KMS-11 (cell line): Measurements from ENCODE around the gene ZC3H8.

Experiments used
- H2AFZ ChIP-seq: fragments of 200-600 bp; sonication (generic); 2 replicates; pipeline ENCODE4 v1.6.1; 2016; ENCODE audit warnings: antibody characterized with exemption, mixed run types, low read depth
- H3K27ac ChIP-seq: fragments of 200-600 bp; sonication (generic); 2 replicates; pipeline ENCODE4 v1.6.1; 2016; ENCODE audit warnings: mild to moderate bottlenecking, mixed run types
- H3K27me3 ChIP-seq: fragments of 200-600 bp; sonication (generic); 2 replicates; pipeline ENCODE4 v1.6.1; 2017; ENCODE audit warnings: mild to moderate bottlenecking, low read depth, mixed run types, moderate library complexity; ENCODE audit not compliant: insufficient read depth
- H3K36me3 ChIP-seq: fragments of 200-600 bp; sonication (generic); 2 replicates; pipeline ENCODE4 v1.6.1; 2017; ENCODE audit warnings: mild to moderate bottlenecking, mixed run types; ENCODE audit not compliant: insufficient read depth
- H3K4me1 ChIP-seq: fragments of 200-600 bp; sonication (generic); 2 replicates; pipeline ENCODE4 v1.6.1; 2016; ENCODE audit warnings: mild to moderate bottlenecking, low read depth, mixed run types; ENCODE audit not compliant: poor library complexity, severe bottlenecking
- H3K4me2 ChIP-seq: fragments of 200-600 bp; sonication (generic); 2 replicates; pipeline ENCODE4 v1.7.0; 2016; ENCODE audit warnings: mild to moderate bottlenecking, mixed run types
- H3K4me3 ChIP-seq: fragments of 200-600 bp; sonication (generic); IDR thresholded peaks from 2 replicates; pipeline ENCODE4 v1.6.1; 2017; ENCODE audit warnings: low read depth, low read length, mixed read lengths; ENCODE audit not compliant: insufficient read depth
- H3K79me2 ChIP-seq: fragments of 200-600 bp; sonication (generic); 2 replicates; pipeline ENCODE4 v1.6.1; 2016; ENCODE audit warnings: low read depth, mixed run types; ENCODE audit not compliant: insufficient read depth
- H3K9ac ChIP-seq: fragments of 200-600 bp; sonication (generic); 2 replicates; pipeline ENCODE4 v1.6.1; 2016; ENCODE audit warnings: mild to moderate bottlenecking, mixed run types
- H4K20me1 ChIP-seq: fragments of 200-600 bp; sonication (generic); 2 replicates; pipeline ENCODE4 v1.6.1; 2016; ENCODE audit warnings: mild to moderate bottlenecking, mixed run types; ENCODE audit not compliant: insufficient read depth
- TF ChIP-seq, protein P1 (sequence below): fragments of 200-600 bp; sonication (generic); conservative IDR thresholded peaks from 2 replicates; pipeline ENCODE4 v1.6.1; 2017; ENCODE audit warnings: low read depth, mild to moderate bottlenecking, antibody characterized with exemption, low read length, moderate library complexity, mixed read lengths

The ZC3H8 gene

DNA sequence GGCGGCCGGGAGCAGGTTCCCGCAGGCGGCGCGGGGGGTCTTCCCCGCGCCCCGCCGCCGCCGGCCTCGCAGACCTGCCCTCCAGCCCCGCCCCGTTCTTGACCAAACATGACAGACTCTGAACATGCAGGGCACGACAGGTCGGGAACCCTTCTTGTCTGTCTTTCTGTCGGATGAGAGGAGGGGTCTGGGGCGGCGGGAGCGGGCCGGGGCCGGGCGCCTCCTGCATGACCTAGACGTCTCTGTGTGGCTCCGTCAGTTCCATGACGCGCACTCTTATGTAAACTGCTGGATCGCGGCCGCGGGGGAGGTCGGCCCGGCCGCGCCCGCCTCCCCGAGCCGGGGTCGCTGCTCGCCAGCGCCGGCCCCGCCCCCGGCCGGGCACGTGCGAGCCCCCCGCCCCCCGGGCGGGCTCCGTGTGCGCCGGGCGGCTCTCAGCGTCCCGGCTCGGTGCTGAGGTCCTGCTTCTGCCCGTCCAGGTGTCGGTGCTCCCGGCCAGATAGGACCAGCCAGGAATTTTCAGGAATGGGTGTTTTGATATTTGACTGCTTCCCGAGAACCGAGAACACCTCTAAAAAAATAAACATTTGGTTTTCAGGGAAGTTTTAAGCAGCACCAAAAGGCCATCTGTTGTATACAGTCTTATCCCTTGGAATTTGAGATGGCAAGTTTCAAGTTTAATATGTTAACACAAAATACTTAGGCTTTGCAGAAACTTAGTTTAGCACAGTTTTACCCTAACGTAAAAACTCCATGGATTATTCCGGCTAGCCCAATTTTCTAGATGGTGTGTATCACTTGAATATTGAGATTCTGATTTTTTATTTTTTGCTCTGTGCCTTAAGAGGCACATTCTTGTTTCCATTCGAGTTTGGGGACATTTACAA lies 21.3 kb upstream of the ZC3H8 start:
- H2AFZ ChIP-seq = peak overlapping the region; percentile 59; the same call in 1 of the 2 replicates
- H3K4me3 ChIP-seq = no peak overlapping the region
- no peaks in the 10 kb centered on the region for H3K27me3 ChIP-seq
- H3K4me1 ChIP-seq = peaks cover 7% of the 10 kb centered on the region
- H3K4me2 ChIP-seq = peak overlapping the region; percentile 76
- no peaks in the 10 kb centered on the region for H3K36me3 ChIP-seq
- TF ChIP-seq, protein P1, sequence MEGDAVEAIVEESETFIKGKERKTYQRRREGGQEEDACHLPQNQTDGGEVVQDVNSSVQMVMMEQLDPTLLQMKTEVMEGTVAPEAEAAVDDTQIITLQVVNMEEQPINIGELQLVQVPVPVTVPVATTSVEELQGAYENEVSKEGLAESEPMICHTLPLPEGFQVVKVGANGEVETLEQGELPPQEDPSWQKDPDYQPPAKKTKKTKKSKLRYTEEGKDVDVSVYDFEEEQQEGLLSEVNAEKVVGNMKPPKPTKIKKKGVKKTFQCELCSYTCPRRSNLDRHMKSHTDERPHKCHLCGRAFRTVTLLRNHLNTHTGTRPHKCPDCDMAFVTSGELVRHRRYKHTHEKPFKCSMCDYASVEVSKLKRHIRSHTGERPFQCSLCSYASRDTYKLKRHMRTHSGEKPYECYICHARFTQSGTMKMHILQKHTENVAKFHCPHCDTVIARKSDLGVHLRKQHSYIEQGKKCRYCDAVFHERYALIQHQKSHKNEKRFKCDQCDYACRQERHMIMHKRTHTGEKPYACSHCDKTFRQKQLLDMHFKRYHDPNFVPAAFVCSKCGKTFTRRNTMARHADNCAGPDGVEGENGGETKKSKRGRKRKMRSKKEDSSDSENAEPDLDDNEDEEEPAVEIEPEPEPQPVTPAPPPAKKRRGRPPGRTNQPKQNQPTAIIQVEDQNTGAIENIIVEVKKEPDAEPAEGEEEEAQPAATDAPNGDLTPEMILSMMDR = no peak
- no peaks in the 10 kb centered on the region for H3K79me2 ChIP-seq
- no peaks in the 10 kb centered on the region for H4K20me1 ChIP-seq
- H3K27ac ChIP-seq = peak overlapping the region; percentile 98
- H3K9ac ChIP-seq = peak overlapping the region; percentile 98

GRCh38 chr2:112275311-112275886 lies 20.6 kb upstream of the ZC3H8 start, which contains the start of gene ZC3H6:
Gene ZC3H6, plus strand, starts transcription at chr2:112275597. Its CDS starts 398 bp downstream, at chr2:112275995.
- Histone ChIP-seq H3K36me3 (no peaks in the 10 kb centered on the region), H3K79me2 (no peaks in the 10 kb centered on the region), H3K4me3 (no peak within 1 kb of the TSS), H3K4me1 (peaks cover 7% of the 10 kb centered on the region), H2AFZ (peak within 1 kb of the TSS; percentile 59), H3K27me3 (no peaks in the 10 kb centered on the region), H4K20me1 (no peaks in the 10 kb centered on the region), H3K9ac (peak within 1 kb of the TSS; percentile 98), H3K27ac (peak within 1 kb of the TSS; percentile 98), H3K4me2 (peak within 1 kb of the TSS; percentile 76)
- TF ChIP-seq, protein P1 = no peak

DNA sequence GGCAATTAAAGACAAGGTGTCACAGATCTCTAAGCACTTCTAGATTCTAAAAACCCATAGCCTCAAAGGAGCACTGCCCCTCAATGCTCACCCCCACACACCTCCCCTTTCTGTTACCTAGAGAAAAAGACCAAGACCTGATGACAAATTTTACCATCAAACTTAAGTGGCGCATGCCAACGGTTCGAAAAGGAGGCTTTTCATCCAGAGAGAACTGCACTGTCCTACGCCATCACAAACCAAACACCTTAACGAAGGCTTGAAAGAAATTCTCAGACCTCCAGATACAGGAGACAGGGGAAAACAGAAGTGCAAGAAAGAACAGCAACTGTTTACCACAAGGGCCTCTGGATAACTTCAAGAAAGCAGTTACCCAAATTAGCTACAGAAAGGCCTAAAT lies 18.5 kb upstream of the ZC3H8 start:
- Histone ChIP-seq H3K36me3 (no peaks in the 10 kb centered on the region), H3K4me2 (no peak overlapping the region), H3K4me3 (no peak overlapping the region), H4K20me1 (no peaks in the 10 kb centered on the region), H2AFZ (no peak overlapping the region), H3K27me3 (no peaks in the 10 kb centered on the region), H3K27ac (no peak overlapping the region), H3K79me2 (no peaks in the 10 kb centered on the region), H3K4me1 (peaks cover 7% of the 10 kb centered on the region), H3K9ac (no peak overlapping the region)
- TF ChIP-seq, protein P1 = no peak

GRCh38 chr2:112272669-112273068 lies 17.8 kb upstream of the ZC3H8 start:
- Histone ChIP-seq H4K20me1 (no peaks in the 10 kb centered on the region), H2AFZ (no peak overlapping the region), H3K4me3 (no peak overlapping the region), H3K27me3 (no peaks in the 10 kb centered on the region), H3K4me2 (no peak overlapping the region), H3K4me1 (peaks cover 7% of the 10 kb centered on the region), H3K27ac (no peak overlapping the region), H3K9ac (no peak overlapping the region), H3K79me2 (no peaks in the 10 kb centered on the region), H3K36me3 (no peaks in the 10 kb centered on the region)
- TF ChIP-seq, protein P1 = no peak
